GM21786 (cell line): ENCODE data around the gene SLC16A13.

Experiments
- ATAC-seq: cut with Tn5 transposase; IDR thresholded peaks from one replicate; pipeline ENCODE4 v1.9.1; 2021; ENCODE audit not compliant: unreplicated experiment

Gene SLC16A13

DNA sequence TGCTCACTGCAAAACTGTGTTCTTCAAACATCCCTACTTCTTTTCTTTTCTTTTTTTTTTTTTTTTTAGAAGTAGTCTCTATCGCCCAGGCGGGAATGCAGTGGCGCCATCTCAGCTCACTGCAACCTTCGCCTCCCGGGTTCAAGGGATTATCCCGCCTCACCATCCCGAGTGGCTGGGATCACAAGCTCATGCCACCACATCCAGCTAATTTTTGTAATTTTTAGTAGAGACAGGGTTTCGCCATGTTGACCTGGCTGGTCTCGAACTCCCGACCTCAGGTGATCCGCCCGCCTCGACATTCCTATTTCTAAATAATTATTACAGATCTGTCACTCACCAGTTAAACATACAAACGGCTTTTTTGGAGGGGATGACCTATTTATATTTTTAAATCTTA lies 24.4 kb upstream of the SLC16A13 start:
- no peak for ATAC-seq

GRCh38 chr17:7011942-7012254 lies 23.9 kb upstream of the SLC16A13 start:
- ATAC-seq: no peak

DNA sequence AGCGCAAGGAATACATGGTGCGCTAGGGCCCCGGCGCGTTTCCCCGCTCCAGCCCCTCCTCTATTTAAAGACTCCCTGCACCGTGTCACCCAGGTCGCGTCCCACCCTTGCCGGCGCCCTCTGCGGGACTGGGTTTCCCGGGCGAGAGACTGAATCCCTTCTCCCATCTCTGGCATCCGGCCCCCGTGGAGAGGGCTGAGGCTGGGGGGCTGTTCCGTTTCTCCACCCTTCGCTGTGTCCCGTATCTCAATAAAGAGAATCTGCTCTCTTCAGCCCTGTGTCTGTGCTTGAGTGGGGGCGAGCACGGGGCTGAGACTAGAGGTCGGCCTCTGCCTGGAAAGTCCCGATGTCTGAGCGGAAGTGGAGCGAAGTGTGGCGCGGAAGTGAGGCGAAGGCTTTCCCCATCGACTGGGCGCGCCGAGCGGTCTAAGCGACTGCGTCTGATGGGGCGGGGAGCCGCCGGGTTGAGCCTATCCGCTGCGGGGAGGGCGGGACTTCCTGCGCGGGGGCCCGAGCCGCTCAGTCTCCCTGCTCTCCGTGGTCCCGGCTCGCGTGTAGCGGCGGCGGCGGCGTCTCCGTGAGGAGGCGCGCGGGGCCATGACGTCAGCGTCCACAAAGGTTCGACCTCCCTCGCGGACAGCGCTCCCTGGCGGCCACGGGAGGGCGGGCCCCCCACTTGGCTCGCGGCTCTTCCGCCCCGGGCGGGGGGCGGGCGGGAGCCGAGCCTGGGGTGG lies 21.4 kb upstream of the SLC16A13 start:
- peak; percentile 78 for ATAC-seq

DNA sequence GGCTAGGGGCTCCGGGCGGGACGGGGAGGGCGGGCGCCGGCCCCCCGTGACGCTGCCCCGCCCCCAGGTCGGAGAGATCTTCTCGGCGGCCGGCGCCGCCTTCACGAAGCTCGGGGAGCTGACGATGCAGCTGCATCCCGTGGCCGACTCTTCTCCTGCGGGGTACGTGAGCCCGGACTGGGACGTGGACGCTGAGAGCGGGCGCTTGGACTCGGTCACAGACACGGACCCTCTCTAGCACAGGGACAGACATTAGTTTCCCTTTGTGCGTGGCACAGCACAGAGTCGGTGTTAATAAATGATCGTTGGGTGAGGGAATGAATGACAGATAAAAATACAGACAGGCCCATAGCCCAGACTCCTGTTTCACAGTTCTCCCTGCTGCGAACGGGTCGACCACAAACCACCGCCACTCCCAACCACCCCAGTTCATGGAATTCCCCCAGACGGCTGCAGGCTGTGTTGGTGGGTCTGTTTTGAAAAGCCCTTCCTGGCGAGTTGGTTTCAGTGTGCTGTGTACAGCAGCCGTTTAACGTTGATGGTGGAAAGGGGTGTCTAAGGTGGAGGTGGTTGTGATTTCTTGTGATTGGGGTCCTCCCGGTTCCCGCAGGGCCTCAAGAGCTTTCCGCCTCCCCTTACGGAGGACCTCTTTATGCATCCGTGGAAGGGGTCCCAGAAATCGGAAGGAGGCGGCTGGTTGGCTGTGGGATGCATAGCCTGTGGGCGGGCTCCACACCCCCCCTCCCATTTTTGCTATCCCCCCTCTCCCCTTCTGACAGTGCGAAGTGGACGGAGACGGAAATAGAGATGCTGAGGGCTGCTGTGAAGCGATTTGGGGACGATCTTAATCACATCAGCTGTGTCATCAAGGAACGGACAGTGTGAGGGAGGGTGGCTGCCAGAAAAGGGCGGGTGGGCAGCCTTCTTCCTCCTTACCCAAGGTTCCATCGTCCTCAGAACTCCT lies 20.5 kb upstream of the SLC16A13 start:
- ATAC-seq: peak; percentile 13

GRCh38 chr17:7016418-7016817 lies 19.4 kb upstream of the SLC16A13 start:
- ATAC-seq: no peak

GRCh38 chr17:7016886-7017826 lies 18.7 kb upstream of the SLC16A13 start:
- no peak for ATAC-seq

DNA sequence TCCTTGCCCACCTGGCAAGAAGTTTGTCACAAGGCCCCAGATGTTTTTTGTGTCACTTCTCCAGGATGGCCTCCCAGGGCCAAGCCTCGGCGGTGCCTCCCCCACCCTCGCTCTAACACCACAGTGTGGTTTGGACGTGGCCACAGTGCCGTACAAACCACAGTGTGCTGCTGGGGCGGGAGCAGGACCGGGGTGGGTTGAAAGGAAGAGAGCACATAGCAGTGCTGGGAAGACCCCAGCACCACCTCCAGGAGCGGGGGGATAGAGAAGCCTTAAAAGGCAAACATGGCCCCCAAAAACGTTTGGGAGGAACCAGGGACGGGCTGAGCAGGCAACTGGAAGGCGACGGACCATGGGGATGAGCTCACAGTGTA lies 18.0 kb upstream of the SLC16A13 start:
- ATAC-seq: no peak

DNA sequence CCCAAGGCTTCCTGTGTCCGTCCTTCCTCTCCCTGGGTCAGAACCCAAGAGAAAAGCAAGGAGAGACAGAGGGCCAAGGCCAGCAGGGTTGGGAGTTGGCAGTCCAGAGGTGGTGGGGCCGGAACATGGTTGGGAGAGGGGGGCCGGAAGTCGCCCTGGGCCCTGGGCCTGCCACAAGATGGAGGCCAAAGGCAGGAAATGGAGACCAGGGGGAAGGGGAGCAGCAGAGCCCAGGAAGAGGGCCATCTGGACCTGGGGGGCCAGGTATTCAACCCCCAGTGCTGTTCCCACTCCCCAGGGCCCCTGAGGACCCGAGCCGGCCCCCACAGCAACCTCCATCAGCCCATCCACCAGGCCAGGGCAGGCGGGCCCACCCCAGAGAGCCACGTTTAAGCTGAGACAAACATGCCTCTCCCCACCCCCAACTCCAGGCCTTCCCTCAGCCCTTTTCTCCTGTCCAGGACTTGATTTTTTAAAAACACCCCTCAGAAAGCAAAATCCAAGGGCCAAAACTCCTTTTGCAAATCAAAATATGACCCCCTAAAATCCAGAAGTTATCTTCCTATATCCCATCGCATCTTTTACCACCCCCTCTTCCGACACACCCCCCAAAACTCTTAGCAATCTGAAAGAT lies 17.4 kb upstream of the SLC16A13 start:
- no peak for ATAC-seq

- no peak for ATAC-seq
Measured at GRCh38 chr17:7019367-7019766, 16.4 kb upstream of the SLC16A13 start.

GRCh38 chr17:7019839-7020519 lies 15.8 kb upstream of the SLC16A13 start:
- no peak for ATAC-seq

DNA sequence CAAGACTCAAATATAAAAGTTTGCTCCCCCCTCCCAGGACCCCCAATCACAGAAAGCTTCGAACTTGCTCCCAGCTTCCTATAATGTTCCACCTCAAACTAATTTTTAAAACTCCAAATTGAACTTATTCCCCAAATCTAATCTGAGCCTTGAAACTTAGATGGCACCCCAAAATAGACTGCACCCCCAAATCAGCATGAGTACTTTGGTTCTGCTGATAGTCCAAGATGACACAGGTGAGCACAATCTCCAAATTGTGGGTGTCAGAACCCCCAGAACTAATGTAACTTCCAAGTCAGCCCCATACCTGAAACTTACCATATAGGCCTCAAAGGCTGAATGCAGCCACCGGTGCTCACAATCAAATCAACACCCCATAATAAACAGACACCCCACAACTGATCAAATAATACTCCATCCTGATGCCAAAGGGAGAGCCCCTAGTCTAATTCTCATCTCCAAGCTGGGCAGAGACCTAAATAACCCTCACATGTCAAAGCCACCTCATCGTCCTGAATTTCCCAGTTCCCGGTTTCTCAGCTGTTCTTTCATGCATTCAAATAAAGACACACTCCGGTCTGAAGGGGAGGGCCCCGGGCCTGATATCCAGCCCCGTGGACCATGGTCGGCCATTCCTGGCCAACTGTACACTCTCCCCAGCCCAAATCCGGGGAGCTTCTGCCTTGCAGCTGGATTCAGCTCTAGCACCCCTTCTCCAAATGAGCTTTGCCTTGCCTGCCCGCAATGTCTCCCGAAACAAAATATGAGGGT lies 14.7 kb upstream of the SLC16A13 start:
- ATAC-seq: no peak

DNA sequence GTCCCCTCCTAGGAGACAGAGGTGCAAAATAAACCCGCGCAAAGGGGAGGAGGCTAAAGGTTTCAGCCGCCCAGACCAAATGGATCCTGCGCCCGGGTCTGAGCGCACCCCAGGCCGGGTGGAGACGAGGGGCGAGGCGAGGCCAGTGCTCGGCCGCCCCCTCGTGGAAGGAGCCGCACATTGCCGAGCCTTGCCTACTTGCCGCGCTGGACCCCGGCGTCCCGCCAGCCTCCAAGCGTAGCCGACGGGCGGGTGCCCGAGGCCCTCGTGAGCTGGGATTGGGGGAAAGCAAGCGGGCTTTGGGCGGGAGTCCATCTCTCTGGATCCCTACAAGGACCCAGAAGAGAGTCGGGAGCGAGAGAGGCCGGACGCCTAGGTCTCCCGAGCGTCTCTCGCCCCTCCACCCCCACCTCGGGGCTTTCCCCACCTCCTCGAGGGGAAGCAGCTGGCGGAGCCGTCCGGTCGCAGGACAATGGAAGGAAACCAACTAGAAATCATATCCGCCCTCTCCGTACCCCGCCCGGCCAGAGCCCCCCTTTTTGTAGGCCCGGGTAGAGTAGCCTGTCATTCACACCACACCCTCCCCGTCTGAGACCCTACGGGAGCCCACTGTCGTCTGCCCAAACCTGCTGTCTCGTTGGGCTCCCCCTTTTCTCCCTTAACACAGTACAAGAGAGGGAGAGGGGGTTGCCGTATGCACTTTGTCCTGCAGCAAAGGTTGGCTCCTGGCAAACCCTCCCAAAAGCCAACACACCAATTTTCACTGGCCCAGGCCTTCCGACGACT lies 13.6 kb upstream of the SLC16A13 start:
- peak; percentile 69 for ATAC-seq

DNA sequence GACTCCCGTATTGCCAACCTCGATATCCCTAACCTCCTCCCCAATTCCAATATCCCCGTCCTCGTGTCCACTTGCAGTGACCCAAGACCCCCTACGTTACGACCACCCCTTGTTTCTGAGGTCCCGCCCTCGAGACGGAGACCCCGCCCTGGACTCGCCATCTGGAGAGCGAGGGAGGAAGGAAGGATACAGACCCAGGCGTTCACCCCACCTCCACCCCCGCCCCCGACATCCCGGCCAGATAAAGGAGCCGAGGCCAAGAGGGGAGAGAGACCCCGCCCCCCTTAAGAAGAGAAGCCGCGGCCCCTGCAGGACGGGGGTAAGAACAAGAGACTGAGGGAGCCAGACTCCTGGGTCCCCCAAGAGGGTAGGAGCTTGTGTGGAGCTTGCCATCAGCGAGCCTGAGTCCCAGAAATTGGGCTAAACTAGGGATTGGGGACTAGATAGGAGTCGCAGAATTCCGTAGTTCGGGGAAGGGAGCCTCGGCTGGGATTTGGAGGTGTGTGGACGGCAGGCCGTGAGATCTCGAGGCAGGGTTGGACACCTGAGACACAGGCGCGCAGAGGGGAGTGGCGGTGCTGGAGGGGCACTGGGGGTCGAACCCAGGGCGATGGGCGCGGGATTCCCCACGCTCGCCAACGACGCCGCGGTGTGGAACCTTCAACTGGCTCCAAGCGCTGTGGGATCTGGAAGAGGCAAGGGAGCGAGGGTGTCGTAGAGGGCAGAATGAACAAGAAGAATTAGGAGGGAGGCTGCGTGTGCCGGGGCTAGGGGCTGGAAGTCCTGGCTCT lies 12.8 kb upstream of the SLC16A13 start, which contains the start of gene BCL6B:
BCL6B (plus strand) TSS at position 270 of the 791 bp plus-strand sequence. CDS start 622 bp downstream, outside the sequence.
- ATAC-seq: no peak

GRCh38 chr17:7023576-7024401 lies 12.0 kb upstream of the SLC16A13 start:
- no peak for ATAC-seq

- no peak for ATAC-seq
Measured at GRCh38 chr17:7024402-7024785, 11.4 kb upstream of the SLC16A13 start.

- no peak for ATAC-seq
Measured at GRCh38 chr17:7025245-7025644, 10.6 kb upstream of the SLC16A13 start.
